LNCaP clone FGC (cell line): ENCODE data around the gene RNU7-1.

Experiments used
- DNase-seq: peaks from one replicate; pipeline ENCODE4 v3.0.0-alpha.2; 2011; ENCODE audit warnings: low read depth
- H3K4me3 ChIP-seq: 2 replicates; pipeline ENCODE4 v1.5.1; 2011; ENCODE audit warnings: mild to moderate bottlenecking, low read depth, low read length, control low read depth
- TF ChIP-seq, protein P1 (sequence below): IDR thresholded peaks from 2 replicates; pipeline ENCODE4 v1.5.1; 2012; ENCODE audit warnings: mild to moderate bottlenecking; ENCODE audit not compliant: control insufficient read depth, insufficient read depth; ENCODE audit errors: extremely low read depth

Gene RNU7-1

DNA sequence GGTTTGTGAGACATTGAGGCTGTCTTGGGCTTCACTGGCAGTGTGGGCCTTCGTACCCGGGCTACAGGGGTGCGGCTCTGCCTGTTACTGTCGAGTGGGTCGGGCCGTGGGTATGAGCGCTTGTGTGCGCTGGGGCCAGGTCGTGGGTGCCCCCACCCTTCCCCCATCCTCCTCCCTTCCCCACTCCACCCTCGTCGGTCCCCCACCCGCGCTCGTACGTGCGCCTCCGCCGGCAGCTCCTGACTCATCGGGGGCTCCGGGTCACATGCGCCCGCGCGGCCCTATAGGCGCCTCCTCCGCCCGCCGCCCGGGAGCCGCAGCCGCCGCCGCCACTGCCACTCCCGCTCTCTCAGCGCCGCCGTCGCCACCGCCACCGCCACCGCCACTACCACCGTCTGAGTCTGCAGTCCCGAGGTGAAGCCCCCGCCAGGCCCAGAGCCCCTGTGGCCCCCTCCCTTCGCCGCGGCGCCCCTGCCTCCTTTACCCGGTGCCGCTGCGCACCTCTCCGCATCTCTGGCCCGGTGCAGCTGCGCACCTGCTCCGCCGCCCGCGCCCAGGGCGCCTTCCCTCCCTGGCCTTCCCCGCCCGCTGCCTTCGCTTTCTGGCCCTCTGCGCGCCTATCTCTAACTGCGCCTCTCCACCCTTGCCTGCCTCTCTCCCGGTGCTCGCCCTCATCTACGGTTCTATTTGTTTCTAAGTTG lies 29.2 kb upstream of the RNU7-1 start, which contains the start of gene ENO2:
ENO2 (plus strand) TSS at position 335 of the 701 bp plus-strand sequence. CDS start 1,253 bp downstream, outside the sequence.
- H3K4me3 ChIP-seq = peak within 1 kb of the TSS; percentile 60
- no peak for DNase-seq
- TF ChIP-seq, protein P1, sequence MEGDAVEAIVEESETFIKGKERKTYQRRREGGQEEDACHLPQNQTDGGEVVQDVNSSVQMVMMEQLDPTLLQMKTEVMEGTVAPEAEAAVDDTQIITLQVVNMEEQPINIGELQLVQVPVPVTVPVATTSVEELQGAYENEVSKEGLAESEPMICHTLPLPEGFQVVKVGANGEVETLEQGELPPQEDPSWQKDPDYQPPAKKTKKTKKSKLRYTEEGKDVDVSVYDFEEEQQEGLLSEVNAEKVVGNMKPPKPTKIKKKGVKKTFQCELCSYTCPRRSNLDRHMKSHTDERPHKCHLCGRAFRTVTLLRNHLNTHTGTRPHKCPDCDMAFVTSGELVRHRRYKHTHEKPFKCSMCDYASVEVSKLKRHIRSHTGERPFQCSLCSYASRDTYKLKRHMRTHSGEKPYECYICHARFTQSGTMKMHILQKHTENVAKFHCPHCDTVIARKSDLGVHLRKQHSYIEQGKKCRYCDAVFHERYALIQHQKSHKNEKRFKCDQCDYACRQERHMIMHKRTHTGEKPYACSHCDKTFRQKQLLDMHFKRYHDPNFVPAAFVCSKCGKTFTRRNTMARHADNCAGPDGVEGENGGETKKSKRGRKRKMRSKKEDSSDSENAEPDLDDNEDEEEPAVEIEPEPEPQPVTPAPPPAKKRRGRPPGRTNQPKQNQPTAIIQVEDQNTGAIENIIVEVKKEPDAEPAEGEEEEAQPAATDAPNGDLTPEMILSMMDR = no peak

DNA sequence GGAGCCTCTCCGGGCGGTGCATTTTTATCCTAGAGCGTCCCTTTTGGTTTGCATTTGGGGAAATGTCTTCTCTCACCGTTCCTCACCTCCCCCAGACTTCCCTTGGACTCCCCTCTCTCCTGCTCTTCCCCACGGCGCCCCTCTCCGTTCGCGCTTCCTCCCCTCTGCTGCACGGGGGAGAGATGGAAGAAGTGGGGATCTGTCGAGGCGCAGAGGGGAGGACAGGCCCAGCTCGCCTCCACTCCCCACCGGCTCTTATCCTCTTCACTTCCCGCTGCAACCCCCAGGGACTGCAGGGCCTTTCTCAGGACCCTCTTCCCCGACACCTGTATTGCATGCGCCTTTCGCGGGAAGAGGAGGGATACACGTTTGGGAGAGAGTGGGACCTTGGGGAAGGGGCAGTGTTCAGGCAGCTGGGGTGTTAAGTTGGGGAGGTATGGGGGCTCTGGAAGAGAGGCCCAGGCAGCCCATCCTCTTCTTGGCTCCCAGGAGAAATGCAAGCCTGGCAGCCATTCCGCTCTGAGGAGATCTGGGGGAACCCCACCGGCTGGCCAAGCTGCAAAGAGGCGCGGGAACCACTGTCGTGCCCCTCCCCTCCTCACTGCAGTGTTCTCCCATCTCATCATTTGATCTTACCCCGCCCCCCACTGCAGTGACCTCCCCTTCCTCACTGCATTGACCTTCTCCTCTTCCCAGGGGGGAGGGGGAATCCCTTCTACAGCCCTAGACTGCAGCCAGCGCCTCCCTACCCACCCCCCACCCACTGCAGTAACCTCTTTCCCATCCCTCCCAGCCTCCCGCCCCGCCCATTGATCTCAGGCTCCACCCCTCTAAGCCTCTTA lies 28.4 kb upstream of the RNU7-1 start:
- DNase-seq = no peak
- TF ChIP-seq, protein P1 = no peak
- peak overlapping the region; percentile 60 for H3K4me3 ChIP-seq

DNA sequence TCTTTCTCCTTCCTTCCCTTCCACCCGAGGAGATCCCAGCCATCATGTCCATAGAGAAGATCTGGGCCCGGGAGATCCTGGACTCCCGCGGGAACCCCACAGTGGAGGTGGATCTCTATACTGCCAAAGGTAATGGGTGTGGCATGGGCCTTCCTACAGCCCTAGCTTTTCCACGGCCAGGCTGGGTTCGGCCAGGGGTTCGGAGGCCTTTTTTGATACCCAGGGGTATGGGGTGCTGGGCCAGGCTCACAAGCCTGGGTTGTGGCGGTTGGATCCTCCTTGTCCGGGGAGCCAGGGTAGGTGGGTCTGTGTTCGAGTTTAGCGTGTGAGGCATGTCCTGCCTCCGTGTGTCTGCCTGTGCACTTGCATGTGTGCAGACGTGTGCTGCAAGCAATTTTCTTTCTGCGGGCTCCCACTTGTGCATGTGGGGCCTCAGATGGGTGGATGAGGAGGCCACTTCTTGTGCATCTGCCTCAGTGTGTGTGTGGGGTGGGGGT lies 27.8 kb upstream of the RNU7-1 start:
- TF ChIP-seq, protein P1 = no peak
- no peak for DNase-seq
- no peak overlapping the region for H3K4me3 ChIP-seq

DNA sequence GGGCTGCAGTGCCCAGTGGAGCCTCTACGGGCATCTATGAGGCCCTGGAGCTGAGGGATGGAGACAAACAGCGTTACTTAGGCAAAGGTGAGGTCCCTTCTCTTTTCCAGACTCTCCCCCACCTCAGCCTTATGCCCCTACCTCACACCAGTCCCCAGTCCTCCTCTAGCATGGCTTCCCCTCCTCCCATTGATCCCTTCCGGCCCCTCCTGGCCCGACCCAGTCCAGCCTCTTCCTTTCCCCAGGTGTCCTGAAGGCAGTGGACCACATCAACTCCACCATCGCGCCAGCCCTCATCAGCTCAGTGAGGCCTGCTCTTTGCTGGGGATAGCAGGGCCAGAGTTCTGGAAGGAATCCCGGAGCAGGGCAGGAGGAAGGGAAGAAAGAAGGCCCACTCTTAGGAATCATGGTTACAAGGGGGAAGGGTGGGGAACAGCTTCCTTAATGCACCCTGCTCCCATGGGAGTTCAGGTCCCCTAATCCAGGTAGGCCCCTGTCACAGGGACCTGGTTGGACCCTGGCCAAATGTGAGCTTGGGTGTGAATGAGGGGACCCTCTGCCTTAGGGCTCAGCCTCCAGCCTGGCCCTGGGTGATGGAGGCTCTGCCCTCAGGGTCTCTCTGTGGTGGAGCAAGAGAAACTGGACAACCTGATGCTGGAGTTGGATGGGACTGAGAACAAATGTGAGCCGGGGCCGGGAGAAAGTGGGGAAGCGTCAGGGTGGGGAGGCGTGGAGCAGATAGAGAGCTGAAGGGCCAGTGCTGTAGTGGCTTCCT lies 27.0 kb upstream of the RNU7-1 start:
- TF ChIP-seq, protein P1 = no peak
- no peak overlapping the region for H3K4me3 ChIP-seq

DNA sequence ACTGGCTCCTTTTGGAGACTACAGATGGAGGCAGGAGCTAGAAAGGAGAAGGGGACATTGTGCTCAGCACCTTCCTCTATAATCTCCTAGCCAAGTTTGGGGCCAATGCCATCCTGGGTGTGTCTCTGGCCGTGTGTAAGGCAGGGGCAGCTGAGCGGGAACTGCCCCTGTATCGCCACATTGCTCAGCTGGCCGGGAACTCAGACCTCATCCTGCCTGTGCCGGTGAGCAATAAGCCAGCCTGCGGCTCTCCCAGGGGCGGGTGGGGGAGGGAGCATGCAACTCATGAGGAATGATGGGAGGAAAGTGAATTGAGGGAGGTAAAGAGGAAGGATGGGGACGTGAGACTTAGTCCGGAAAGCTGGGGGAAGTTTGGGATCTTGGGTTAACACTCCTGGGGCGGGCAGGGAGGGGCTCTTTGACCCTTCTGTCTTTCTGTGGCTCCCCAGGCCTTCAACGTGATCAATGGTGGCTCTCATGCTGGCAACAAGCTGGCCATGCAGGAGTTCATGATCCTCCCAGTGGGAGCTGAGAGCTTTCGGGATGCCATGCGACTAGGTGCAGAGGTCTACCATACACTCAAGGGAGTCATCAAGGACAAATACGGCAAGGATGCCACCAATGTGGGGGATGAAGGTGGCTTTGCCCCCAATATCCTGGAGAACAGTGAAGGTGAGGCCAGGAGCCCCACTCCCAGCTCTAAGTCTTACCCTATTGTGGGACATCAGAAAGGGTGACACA lies 26.0 kb upstream of the RNU7-1 start:
- no peak for DNase-seq
- TF ChIP-seq, protein P1 = no peak
- H3K4me3 ChIP-seq = no peak overlapping the region

More for the DNA sequence above, 27.0 kb upstream of the RNU7-1 start:
- no peak for DNase-seq

DNA sequence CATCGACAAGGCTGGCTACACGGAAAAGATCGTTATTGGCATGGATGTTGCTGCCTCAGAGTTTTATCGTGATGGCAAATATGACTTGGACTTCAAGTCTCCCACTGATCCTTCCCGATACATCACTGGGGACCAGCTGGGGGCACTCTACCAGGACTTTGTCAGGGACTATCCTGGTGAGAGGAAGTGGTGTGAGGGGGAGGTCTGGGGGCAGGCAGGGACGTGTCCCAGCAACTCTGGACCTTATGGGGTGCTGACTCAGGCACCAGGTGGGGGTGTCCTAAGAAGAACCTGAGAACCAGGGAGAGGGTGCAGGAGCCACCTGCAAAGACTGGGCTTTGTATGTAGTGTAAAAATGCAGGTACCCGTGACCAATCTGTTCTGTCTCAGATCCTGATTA lies 24.0 kb upstream of the RNU7-1 start:
- TF ChIP-seq, protein P1 = no peak
- H3K4me3 ChIP-seq = no peak overlapping the region
- no peak for DNase-seq
